CD4-positive, alpha-beta T cell (primary cell): ENCODE data around the gene FARS2. TPM values are rescaled to one million over a fixed set of nuclear protein-coding genes. Genes with fewer than 3 reads are reported as not detected.

Source experiments
- ATAC-seq: fragments of 200-7000 bp; cut with Tn5 transposase; one replicate; pipeline ENCODE4 v1.10.0; 2022; ENCODE audit warnings: mild to moderate bottlenecking; ENCODE audit not compliant: poor library complexity
- CTCF ChIA-PET: fragments of 350-600 bp; sonication (Branson Sonifier 250); formaldehyde crosslinking; loops from one replicate; lab custom pipeline; 2021; ENCODE audit warnings: antibody characterized with exemption, inconsistent platforms; lab: Charles Lee
- POLR2A ChIA-PET: fragments of 350-600 bp; sonication (Branson Sonifier 250); formaldehyde crosslinking; loops from one replicate; lab custom pipeline; 2021; ENCODE audit warnings: antibody characterized with exemption, inconsistent platforms; lab: Charles Lee
- DNase-seq, 14 experiments: peaks; one replicate each; pipeline ENCODE4 v3.0.0-alpha.2; 2013 to 2020; ENCODE audit warnings: mixed read lengths in 2 of 14
- H3K27ac ChIP-seq, 2 donors: one replicate each; pipeline versions ENCODE4 v1.5.1 to v1.7.0; 2013; ENCODE audit warnings: low read length in 2 of 2, low read depth in 1 of 2, mild to moderate bottlenecking in 1 of 2
- H3K27me3 ChIP-seq, 2 experiments: 1 replicate in 1 of 2; 2 replicates in 1 of 2; pipeline versions ENCODE4 v1.6.1 to v1.7.0; 2013; ENCODE audit warnings: low read length in 2 of 2, control low read depth in 1 of 2, mild to moderate bottlenecking in 1 of 2, moderate library complexity in 1 of 2; ENCODE audit not compliant: insufficient read depth in 2 of 2, control insufficient read depth in 1 of 2
- H3K36me3 ChIP-seq: one replicate; pipeline ENCODE4 v1.6.1; 2013; ENCODE audit warnings: low read length, control low read depth; ENCODE audit not compliant: insufficient read depth
- H3K4me1 ChIP-seq: one replicate; pipeline ENCODE4 v1.6.1; 2013; ENCODE audit warnings: low read length, control low read depth; ENCODE audit not compliant: insufficient read depth
- H3K4me3 ChIP-seq: one replicate; pipeline ENCODE4 v1.5.1; 2013; ENCODE audit warnings: mild to moderate bottlenecking, low read length, moderate library complexity
- H3K9me3 ChIP-seq, 2 experiments: 1 replicate in 1 of 2; 2 replicates in 1 of 2; pipeline versions ENCODE4 v1.6.1 to v1.7.0; 2013; ENCODE audit warnings: low read length in 2 of 2, mild to moderate bottlenecking in 2 of 2, control low read depth in 1 of 2, moderate library complexity in 1 of 2; ENCODE audit not compliant: control insufficient read depth in 1 of 2, insufficient read depth in 1 of 2
- H3K27ac Mint-ChIP-seq: one replicate; pipeline ENCODE4 v1.8.0; 2020; ENCODE audit warnings: mixed read lengths
- H3K27me3 Mint-ChIP-seq: one replicate; pipeline ENCODE4 v1.8.0; 2021; ENCODE audit warnings: mixed read lengths
- H3K36me3 Mint-ChIP-seq: one replicate; pipeline ENCODE4 v1.8.0; 2021; ENCODE audit warnings: low read depth, mixed read lengths
- H3K4me1 Mint-ChIP-seq: one replicate; pipeline ENCODE4 v1.8.0; 2021; ENCODE audit warnings: low read depth, mixed read lengths
- H3K4me3 Mint-ChIP-seq: one replicate; pipeline ENCODE4 v1.8.0; 2020; ENCODE audit warnings: mild to moderate bottlenecking, mixed read lengths
- H3K9me3 Mint-ChIP-seq: one replicate; pipeline ENCODE4 v1.8.0; 2020; ENCODE audit warnings: mixed read lengths
- intact Hi-C, 2 experiments: fragments of 100-400 bp; cut with DNase I in 1 of 2; cut with micrococcal nuclease in 1 of 2; formaldehyde crosslinking; loops; one replicate each; pipeline versions ENCODE4 v1.15.1 to v1.9.0; 2023 to 2025; cut with DNase I, micrococcal nuclease
- total RNA-seq, 174 experiments: library from RNA in 2 of 174; stranded (reverse) in 2 of 174; gene quantifications; one replicate each; pipeline ENCODE4 v1.2.3 and lab custom pipeline; 2021 to 2026
- TF ChIP-seq, protein P1 (sequence below): fragments of 200-600 bp; IDR thresholded peaks from one replicate; pipeline ENCODE4 v1.8.0; 2022; ENCODE audit warnings: antibody characterized with exemption, mild to moderate bottlenecking

Gene FARS2
- total RNA-seq, 2 experiments from 2014 or later, result 12.6 to 12.8 TPM

DNA sequence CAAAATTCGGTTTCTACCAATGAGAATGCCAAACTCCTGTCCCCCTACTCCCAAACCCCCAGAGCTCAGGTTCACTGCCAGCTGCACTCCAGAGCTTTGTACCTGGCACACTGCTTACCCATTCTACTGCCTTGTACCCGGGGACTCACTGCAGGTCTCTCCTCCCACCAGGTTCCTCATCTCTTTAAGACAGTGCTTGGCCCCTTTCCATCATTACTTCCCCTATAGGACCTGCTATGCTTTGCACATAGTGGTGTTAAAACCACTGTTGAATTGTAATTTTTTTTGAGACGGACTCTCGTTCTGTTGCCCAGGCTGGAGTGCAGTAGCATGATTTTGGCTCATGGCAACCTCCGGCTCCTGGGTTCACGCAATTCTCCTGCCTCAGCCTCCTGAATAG, 26.4 kb upstream of the FARS2 start:
- Histone ChIP-seq H3K27me3 (no peaks in the 10 kb centered on the region), H3K36me3 (no peaks in the 10 kb centered on the region), H3K9me3 (no peaks in the 10 kb centered on the region), H3K4me3 (no peak overlapping the region), H3K27ac (no peak overlapping the region), H3K4me1 (no peaks in the 10 kb centered on the region)
- intact Hi-C loops, result no loop called here
- Mint-ChIP-seq H3K9me3 (no peaks in the 10 kb centered on the region), H3K36me3 (peaks cover 7% of the 10 kb centered on the region), H3K4me1 (no peaks in the 10 kb centered on the region), H3K27me3 (no peaks in the 10 kb centered on the region), H3K4me3 (no peak overlapping the region), H3K27ac (no peak overlapping the region)
- CTCF ChIA-PET, result no interaction called here
- ATAC-seq (no peak), DNase-seq (no peak)
- TF ChIP-seq, protein P1, sequence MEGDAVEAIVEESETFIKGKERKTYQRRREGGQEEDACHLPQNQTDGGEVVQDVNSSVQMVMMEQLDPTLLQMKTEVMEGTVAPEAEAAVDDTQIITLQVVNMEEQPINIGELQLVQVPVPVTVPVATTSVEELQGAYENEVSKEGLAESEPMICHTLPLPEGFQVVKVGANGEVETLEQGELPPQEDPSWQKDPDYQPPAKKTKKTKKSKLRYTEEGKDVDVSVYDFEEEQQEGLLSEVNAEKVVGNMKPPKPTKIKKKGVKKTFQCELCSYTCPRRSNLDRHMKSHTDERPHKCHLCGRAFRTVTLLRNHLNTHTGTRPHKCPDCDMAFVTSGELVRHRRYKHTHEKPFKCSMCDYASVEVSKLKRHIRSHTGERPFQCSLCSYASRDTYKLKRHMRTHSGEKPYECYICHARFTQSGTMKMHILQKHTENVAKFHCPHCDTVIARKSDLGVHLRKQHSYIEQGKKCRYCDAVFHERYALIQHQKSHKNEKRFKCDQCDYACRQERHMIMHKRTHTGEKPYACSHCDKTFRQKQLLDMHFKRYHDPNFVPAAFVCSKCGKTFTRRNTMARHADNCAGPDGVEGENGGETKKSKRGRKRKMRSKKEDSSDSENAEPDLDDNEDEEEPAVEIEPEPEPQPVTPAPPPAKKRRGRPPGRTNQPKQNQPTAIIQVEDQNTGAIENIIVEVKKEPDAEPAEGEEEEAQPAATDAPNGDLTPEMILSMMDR, result no peak
- POLR2A ChIA-PET, result no interaction called here

DNA sequence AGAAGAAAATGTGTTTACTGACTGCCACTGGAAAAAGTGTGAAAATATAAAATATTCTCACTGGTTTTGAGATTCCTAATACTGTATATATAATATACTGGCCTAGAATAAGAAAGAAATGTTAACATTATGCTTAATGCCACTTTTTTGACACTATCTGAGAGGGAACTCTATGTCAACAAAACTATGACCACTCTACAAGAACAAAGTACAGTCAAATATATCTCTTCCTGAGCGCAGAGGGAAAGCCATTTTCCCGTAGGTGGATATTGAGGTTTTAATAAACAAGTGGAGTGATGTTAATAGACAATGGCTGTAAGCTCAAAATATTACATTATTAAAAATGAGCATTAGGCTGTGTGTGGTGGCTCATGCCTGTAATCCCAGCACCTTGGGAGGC, 25.5 kb upstream of the FARS2 start:
- no peaks in the 10 kb centered on the region for H3K9me3 Mint-ChIP-seq
- Histone ChIP-seq H3K27me3 (no peaks in the 10 kb centered on the region), H3K27ac (no peak overlapping the region), H3K4me3 (no peak overlapping the region), H3K4me1 (no peaks in the 10 kb centered on the region), H3K36me3 (no peaks in the 10 kb centered on the region), H3K9me3 (no peaks in the 10 kb centered on the region)
- no peak for ATAC-seq
- DNase-seq, result no peak
- TF ChIP-seq, protein P1, result no peak
- POLR2A ChIA-PET, result no interaction called here
- intact Hi-C loops, result no loop called here
- H3K27me3 Mint-ChIP-seq, result no peaks in the 10 kb centered on the region
- H3K27ac Mint-ChIP-seq, result no peak overlapping the region
- CTCF ChIA-PET, result no interaction called here
- H3K4me3 Mint-ChIP-seq, result no peak overlapping the region
- no peaks in the 10 kb centered on the region for H3K4me1 Mint-ChIP-seq
- peaks cover 15% of the 10 kb centered on the region for H3K36me3 Mint-ChIP-seq

DNA sequence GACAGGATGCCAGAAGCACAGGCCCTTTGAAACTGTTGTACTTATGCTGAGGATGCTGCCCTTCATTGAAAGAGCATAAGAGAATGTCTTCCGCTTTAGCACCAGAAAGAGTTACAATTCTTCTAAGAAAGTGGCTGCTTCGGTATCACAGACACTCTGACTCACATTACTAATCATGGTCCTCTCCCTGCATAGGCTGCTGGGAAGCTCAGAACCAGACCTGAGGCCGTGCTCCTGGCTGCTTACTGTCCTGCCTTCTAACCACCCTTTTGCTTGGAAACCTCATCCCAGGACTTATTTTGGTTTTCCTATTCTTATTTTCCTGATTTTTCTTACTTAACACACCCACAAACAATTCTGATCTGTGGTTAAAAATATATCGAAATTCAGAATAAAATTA, 23.5 kb upstream of the FARS2 start:
- Mint-ChIP-seq H3K4me1 (no peaks in the 10 kb centered on the region), H3K36me3 (peaks cover 15% of the 10 kb centered on the region), H3K9me3 (no peaks in the 10 kb centered on the region), H3K27me3 (no peaks in the 10 kb centered on the region), H3K4me3 (no peak overlapping the region), H3K27ac (no peak overlapping the region)
- ChIA-PET CTCF (no interaction called here), POLR2A (no interaction called here)
- TF ChIP-seq, protein P1, result no peak
- intact Hi-C loops, result no loop called here
- Histone ChIP-seq H3K4me1 (no peaks in the 10 kb centered on the region), H3K9me3 (no peaks in the 10 kb centered on the region), H3K36me3 (no peaks in the 10 kb centered on the region), H3K4me3 (no peak overlapping the region), H3K27me3 (no peaks in the 10 kb centered on the region), H3K27ac (no peak overlapping the region)
- DNase-seq, result no peak
- ATAC-seq, result no peak
